Measurements from ENCODE around the gene TM2D3. TPM values are rescaled to one million over a fixed set of nuclear protein-coding genes. Genes with fewer than 3 reads are reported as not detected.

TM2D3 gene
- total and polyA plus RNA-seq, 10 donors = 33.6 to 97.4 (median 52.5) TPM

DNA sequence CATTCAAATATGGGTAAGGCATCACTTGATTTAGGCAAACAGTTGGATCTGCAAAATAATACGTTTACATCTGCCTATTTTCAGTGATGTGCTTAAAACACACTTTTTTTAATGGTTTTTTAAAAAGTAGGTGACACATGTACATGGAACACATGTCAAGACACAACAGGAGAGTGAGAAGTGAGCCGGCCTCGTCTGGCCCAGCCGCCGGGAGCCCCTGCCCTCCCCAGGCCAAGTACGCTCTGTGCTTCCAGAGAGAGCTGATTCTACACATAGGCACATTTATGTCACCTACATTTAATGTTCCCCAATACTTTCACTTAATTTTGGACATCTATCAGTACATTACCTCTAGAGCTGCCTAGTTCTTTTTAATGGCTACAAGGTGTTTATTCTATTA lies 3.8 kb downstream of the TM2D3 start:
- intact Hi-C loops (cut with DNase I; ENCODE audit: low total_unique reads) = no loop called here
- DNase-seq = no peak
- peaks cover 4 to 69% (median 58%) of the 10 kb centered on the region in 6 donors for H3K36me3 ChIP-seq
- no peaks in the 10 kb centered on the region for H3K27me3 ChIP-seq (replicated peaks in 1 of 7)
- no peak overlapping the region for H3K27ac ChIP-seq
- no peak overlapping the region for H3K4me3 ChIP-seq
- TF ChIP-seq, protein P1, sequence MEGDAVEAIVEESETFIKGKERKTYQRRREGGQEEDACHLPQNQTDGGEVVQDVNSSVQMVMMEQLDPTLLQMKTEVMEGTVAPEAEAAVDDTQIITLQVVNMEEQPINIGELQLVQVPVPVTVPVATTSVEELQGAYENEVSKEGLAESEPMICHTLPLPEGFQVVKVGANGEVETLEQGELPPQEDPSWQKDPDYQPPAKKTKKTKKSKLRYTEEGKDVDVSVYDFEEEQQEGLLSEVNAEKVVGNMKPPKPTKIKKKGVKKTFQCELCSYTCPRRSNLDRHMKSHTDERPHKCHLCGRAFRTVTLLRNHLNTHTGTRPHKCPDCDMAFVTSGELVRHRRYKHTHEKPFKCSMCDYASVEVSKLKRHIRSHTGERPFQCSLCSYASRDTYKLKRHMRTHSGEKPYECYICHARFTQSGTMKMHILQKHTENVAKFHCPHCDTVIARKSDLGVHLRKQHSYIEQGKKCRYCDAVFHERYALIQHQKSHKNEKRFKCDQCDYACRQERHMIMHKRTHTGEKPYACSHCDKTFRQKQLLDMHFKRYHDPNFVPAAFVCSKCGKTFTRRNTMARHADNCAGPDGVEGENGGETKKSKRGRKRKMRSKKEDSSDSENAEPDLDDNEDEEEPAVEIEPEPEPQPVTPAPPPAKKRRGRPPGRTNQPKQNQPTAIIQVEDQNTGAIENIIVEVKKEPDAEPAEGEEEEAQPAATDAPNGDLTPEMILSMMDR (IDR thresholded peaks at IDR 0.05 in 8 of 11, conservative IDR thresholded peaks at IDR 0.05 in 3 of 11) = no peak
- TF ChIP-seq POLR2AphosphoS5 (IDR thresholded peaks at IDR 0.05) (no peak), POLR2A (IDR thresholded peaks at IDR 0.05) (no peak)
- 93 to 99% (median 94%) methylated on average over 6 of the region's 6 CpGs for WGBS, 5 donors
- no peaks in the 10 kb centered on the region for H3K9me3 ChIP-seq
- H3K4me1 ChIP-seq = peaks cover 22 to 72% (median 51%) of the 10 kb centered on the region in 6 donors

DNA sequence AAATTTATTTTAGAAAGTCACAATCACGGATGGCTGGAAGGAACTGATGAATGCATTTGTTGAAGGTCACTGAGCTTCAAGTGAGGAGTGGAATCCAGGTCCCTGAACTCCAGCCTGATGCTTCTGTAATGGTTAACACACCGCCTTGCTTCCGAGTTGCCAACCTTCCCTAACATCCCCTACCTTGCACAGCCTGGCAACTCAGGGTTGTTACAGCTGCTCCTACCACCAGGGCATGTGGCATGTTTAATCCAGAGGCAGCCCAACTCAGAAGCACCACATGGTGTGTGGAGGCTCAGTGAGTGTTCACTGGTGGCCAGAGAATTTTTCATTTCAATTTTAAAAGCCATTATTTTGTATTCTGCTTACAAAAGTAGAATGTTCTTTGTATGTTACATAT lies 4.9 kb downstream of the TM2D3 start:
- H3K36me3 ChIP-seq = peaks cover 4 to 80% (median 63%) of the 10 kb centered on the region in 6 donors
- intact Hi-C loops (cut with DNase I; ENCODE audit: low total_unique reads) = no loop called here
- TF ChIP-seq POLR2A (IDR thresholded peaks at IDR 0.05) = no peak
- TF ChIP-seq, protein P1 (IDR thresholded peaks at IDR 0.05 in 8 of 11, conservative IDR thresholded peaks at IDR 0.05 in 3 of 11) = no peak
- no peak for TF ChIP-seq POLR2AphosphoS5 (IDR thresholded peaks at IDR 0.05)

DNA sequence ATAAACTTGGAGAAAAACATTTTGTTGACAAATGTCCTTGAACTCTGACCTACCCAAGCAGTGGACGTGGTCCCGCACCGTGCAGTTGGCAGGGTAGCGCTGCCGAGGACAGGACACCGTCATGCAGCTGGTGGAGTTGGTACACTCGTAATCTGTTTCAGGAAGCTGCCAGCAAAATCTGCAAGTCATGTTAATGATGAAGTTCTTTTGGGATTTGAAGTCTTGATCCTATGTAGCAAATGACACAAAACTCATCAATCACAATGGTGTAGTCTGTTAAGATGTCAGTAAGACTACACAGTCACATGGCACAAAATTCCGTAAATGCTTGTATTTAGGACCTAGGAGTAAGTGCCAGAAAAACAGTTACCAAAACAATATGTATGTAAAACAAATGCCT lies 5.5 kb downstream of the TM2D3 start:
- H3K36me3 ChIP-seq = peaks cover 4 to 83% (median 64%) of the 10 kb centered on the region in 6 donors
- TF ChIP-seq, protein P1 (IDR thresholded peaks at IDR 0.05 in 8 of 11, conservative IDR thresholded peaks at IDR 0.05 in 3 of 11) = no peak
- peak in 2 of 3 donors; percentile 45 to 56 for TF ChIP-seq POLR2AphosphoS5 (IDR thresholded peaks at IDR 0.05)
- peak; percentile 76 for DNase-seq
- peak overlapping the region in 5 of 8 donors; percentile 22 to 46 (median 23) for H3K27ac ChIP-seq
- H3K9me3 ChIP-seq = no peaks in the 10 kb centered on the region
- intact Hi-C loops (cut with DNase I; ENCODE audit: low total_unique reads) = no loop called here
- H3K27me3 ChIP-seq (replicated peaks in 1 of 7) = no peaks in the 10 kb centered on the region
- peaks cover 30 to 80% (median 58%) of the 10 kb centered on the region in 6 donors for H3K4me1 ChIP-seq
- WGBS, 5 donors = 45 to 68% (median 57%) methylated on average over 8 of the region's 8 CpGs
- no peak overlapping the region for H3K4me3 ChIP-seq

More for the DNA sequence above, 4.9 kb downstream of the TM2D3 start:
- WGBS, 5 donors = 69 to 81% (median 76%) methylated on average over 3 of the region's 3 CpGs
- peaks cover 24 to 75% (median 52%) of the 10 kb centered on the region in 6 donors for H3K4me1 ChIP-seq
- H3K27ac ChIP-seq = peak overlapping the region in 4 of 8 donors; percentile 22 to 46 (median 23)
- no peaks in the 10 kb centered on the region for H3K9me3 ChIP-seq
- no peak overlapping the region for H3K4me3 ChIP-seq
- no peak for DNase-seq
- H3K27me3 ChIP-seq (replicated peaks in 1 of 7) = no peaks in the 10 kb centered on the region

DNA sequence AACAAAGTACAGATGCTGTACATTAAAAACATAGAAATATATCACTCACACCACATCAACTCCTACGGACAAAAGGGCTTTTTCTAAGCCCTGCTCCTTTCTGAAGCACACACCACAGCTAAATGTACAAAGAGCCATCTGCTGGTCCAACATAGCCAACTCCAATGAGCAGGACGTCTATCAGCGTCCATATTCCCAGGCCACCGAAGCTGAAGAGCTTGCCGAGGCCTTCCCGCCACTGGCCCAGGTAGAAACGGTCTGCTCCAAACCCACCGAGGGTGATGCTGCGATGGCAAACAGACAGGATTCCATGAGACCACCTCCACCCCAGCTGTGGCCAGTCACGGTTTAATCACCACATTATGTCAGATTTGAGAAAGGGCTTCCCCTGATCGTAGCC lies 9.8 kb downstream of the TM2D3 start:
- Histone ChIP-seq H3K4me1 (peaks cover 21 to 57% (median 40%) of the 10 kb centered on the region in 6 donors), H3K27ac (peak overlapping the region; percentile 57 to 85 (median 80)), H3K27me3 (replicated peaks in 1 of 7) (no peaks in the 10 kb centered on the region), H3K4me3 (peak overlapping the region in 1 of 8 donors; percentile 40), H3K9me3 (no peaks in the 10 kb centered on the region), H3K36me3 (peaks cover 4 to 81% (median 52%) of the 10 kb centered on the region in 6 donors)
- 48 to 75% (median 64%) methylated on average over 11 of the region's 11 CpGs for WGBS, 5 donors
- DNase-seq = no peak
- intact Hi-C loops (cut with DNase I; ENCODE audit: low total_unique reads) = loop anchor here (5.0 kb wide), 1 partner anchor 345 kb away; the partner anchor contains the start of gene SNRPA1
- TF ChIP-seq POLR2A (IDR thresholded peaks at IDR 0.05) (no peak), POLR2AphosphoS5 (IDR thresholded peaks at IDR 0.05) (no peak)
- TF ChIP-seq, protein P1 (IDR thresholded peaks at IDR 0.05 in 8 of 11, conservative IDR thresholded peaks at IDR 0.05 in 3 of 11) = no peak

Measured in spleen (tissue), 11 donors.